Skin epidermis (tissue), 12 donors: ENCODE measurements around the gene ITFG2.
A peak's percentile ranks its signal among the peaks of the same experiment; 100 is the strongest.

Experiments used
- H3K27ac ChIP-seq, 21 experiments: fragments of 200-600 bp; sonication (generic) in 11 of 21; one replicate each; pipeline ENCODE4 v1.5.0; 2020; ENCODE audit warnings: mild to moderate bottlenecking in 3 of 21, inconsistent platforms in 2 of 21, moderate library complexity in 2 of 21
- H3K4me3 ChIP-seq, 7 experiments: fragments of 200-600 bp; sonication (generic) in 2 of 7; one replicate each; pipeline ENCODE4 v1.5.0; 2020; ENCODE audit warnings: inconsistent platforms in 2 of 7, mild to moderate bottlenecking in 2 of 7, moderate library complexity in 1 of 7

ITFG2 gene

GRCh38 chr12:2825132-2825531 is 12.7 kb downstream of the ITFG2 start:
- no peak overlapping the region for H3K4me3 ChIP-seq
- no peak overlapping the region for H3K27ac ChIP-seq

DNA sequence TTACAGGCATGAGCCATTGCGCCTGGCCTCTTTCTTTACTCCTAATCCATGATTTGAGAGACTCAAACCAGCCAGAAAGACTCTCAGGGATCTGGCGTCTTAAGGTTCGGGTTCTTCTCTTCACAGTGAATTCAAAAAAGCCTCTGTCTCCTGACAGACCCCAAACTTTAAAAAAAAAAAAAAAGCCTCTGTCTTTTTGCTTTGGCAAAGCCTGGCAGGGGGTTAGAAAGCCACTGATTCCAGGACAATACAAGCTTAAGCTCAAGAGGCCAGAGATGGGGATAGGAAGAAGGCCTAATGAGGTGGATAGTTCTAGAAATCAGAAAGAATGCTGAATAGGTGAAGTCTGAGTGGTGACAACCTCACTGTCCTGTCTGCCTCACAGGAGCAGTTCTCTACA is 13.6 kb downstream of the ITFG2 start:
- H3K4me3 ChIP-seq: no peak overlapping the region
- no peak overlapping the region for H3K27ac ChIP-seq

GRCh38 chr12:2826721-2827515 is 14.4 kb downstream of the ITFG2 start:
- Histone ChIP-seq H3K4me3 (no peak overlapping the region), H3K27ac (no peak overlapping the region)

DNA sequence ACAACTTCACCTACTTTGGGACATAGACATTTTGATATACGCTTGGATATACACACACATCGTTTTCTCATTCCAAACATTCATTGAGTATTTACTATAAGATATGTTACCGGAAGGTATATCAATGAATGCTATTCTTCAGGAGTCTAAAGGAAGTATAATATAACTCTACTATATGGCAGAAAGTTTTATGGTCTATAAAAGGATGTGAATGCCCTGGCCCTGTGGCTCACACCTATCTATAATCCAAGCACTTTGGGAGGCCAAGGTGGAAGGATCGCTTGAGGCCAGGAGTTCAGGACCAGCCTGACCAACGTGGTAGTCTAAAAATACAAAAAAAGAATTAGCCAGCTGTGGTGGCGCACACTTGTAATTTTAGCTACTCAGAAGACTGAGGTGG is 16.8 kb downstream of the ITFG2 start:
- Histone ChIP-seq H3K27ac (no peak overlapping the region), H3K4me3 (no peak overlapping the region)

GRCh38 chr12:2832550-2833127 is 20.2 kb downstream of the ITFG2 start:
- no peak overlapping the region for H3K4me3 ChIP-seq
- H3K27ac ChIP-seq: no peak overlapping the region

GRCh38 chr12:2833327-2833726 is 20.9 kb downstream of the ITFG2 start:
- no peak overlapping the region for H3K4me3 ChIP-seq
- H3K27ac ChIP-seq: no peak overlapping the region

DNA sequence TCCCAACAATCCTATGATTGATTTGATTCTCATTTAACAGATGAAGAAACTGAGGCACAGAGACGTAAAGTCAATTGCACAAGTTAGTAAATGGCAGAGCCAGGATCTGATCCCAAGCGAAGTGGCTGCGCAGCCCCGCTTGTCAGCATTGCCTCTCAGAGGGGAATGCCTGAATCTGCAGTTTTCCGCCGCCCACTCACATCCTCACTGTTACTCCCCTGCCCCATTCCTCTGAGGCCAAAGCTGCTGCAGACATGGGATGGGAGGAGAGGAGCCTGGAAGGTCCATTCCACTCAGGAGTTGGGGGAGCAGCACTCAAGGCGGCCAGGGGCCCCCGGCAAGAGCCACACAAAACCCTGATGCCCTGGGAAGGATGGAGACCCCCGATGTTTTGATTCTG is 21.3 kb downstream of the ITFG2 start:
- H3K4me3 ChIP-seq: no peak overlapping the region
- peak overlapping the region in 1 of 21 experiments; percentile 3 for H3K27ac ChIP-seq

GRCh38 chr12:2834581-2835491 is 22.4 kb downstream of the ITFG2 start, which contains the start of gene NRIP2:
TSS of gene NRIP2 (minus strand) at chr12:2835035. CDS start at chr12:2834983, 52 bp downstream.
- no peak within 1 kb of the TSS for H3K4me3 ChIP-seq
- H3K27ac ChIP-seq: peak within 1 kb of the TSS in 1 of 21 experiments; percentile 3

GRCh38 chr12:2835691-2836403 is 23.4 kb downstream of the ITFG2 start:
- Histone ChIP-seq H3K27ac (no peak overlapping the region), H3K4me3 (no peak overlapping the region)

DNA sequence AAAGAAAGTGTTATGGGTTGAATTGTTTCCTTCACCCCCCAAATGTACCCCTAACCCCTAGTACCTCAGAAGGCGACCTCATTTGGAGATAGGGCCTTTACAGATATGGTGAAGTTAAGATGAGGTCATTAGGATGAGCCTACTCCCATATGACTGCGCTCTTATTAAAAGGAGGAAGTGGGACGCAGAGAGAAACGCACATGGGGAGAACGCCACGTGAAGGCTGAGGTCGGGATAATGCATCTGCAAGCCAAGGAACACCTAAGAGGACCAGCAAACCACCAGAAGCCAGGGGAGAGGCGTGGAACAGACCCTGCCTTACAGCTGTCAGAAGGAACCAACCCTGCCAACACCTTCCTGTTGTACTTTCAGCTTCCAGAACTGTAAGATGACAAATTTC is 24.1 kb downstream of the ITFG2 start:
- Histone ChIP-seq H3K27ac (no peak overlapping the region), H3K4me3 (no peak overlapping the region)

DNA sequence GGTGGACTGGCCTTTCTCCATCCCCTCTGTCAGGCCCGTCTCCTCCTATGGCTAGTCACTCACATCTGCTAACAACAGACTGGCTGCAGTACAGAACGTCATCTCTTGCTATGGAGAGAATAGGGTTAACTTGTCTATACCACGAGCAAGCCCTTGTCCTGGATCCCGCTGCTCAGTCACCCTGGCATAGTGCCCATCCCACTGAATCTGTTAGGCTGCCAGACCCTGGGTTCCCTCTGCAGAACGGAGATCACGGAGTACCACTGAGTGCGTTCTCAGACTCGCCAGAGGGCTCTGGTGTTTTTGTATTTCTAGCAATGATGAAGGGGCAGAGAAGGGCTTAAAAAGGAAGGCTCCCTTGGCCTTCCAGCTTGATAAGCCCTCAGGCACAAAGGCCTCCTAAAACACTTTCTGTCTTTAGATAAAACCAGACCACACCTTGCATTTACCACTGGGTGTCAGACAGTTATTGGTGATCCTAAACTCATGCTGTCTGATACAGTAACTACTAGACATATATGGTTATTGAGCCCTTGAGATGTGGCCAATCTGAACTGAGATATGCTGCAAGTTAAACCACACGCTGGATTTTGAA is 28.7 kb downstream of the ITFG2 start:
- Histone ChIP-seq H3K4me3 (no peak overlapping the region), H3K27ac (no peak overlapping the region)

- Histone ChIP-seq H3K27ac (no peak overlapping the region), H3K4me3 (no peak overlapping the region)
These were observed 30.5 kb downstream of the ITFG2 start for GRCh38 chr12:2842948-2843347.

GRCh38 chr12:2844786-2845185 is 32.3 kb downstream of the ITFG2 start:
- Histone ChIP-seq H3K27ac (no peak overlapping the region), H3K4me3 (no peak overlapping the region)

DNA sequence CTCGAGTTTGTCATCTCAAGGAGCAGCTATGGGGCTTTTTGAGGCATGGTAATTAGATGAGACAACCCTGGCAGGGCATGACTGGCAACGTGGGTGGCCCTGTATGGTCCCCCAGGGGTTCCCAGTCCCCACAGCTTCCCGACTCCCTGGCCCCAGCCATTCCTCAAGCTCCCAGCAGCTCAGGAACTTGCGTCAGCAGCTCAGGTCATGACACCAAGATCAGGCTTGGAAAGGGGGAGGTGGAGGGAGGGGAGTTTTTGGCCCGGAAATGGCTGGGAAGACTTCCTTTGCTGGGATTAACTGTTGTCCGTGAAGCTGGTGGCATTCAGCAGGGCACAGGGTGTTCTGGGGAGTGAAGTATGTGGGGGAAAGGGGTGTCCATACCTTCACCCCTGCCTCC is 32.8 kb downstream of the ITFG2 start:
- Histone ChIP-seq H3K4me3 (no peak overlapping the region), H3K27ac (no peak overlapping the region)

DNA sequence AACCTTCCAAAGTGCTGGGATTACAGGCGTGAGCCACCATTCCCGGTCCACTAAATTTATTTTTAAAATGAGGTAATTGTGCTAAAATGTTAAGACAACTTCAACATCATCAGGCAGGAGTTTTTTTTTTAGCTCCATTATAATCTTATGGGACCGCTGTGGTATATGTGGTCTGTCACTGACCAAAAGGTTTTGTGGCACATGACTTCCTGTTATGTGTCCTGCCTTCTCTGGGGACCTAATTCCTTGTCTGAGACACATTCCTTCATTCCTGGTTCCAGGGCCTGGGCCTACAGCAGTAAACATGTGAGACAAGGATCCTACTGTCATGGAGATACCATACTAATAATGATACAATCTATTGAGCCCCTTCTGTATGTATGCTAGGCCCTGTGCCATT is 39.5 kb downstream of the ITFG2 start:
- Histone ChIP-seq H3K27ac (no peak overlapping the region), H3K4me3 (no peak overlapping the region)

DNA sequence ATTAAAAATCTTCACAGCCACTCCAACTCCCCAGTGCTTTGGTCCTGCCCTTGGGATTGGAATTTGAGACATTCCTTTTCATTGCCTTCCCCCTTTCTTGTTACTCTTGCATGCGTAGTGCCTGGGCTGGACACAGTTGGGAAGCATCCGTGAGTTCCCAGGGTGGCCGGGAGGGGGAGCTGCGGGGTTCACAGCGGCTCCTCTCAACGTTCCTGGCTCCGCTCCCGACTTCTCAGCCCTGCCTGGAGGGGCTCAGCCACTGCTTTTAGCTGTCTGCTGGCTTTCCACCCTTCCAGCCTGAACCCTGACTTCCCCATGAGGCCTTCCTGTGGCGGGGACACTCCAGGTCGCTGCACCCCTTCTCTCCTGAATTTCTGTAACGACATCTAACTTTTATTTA is 41.2 kb downstream of the ITFG2 start:
- no peak overlapping the region for H3K27ac ChIP-seq
- H3K4me3 ChIP-seq: no peak overlapping the region

- Histone ChIP-seq H3K27ac (peak overlapping the region in 1 of 21 experiments; percentile 10), H3K4me3 (no peak overlapping the region)
These were observed 42.4 kb downstream of the ITFG2 start for GRCh38 chr12:2854669-2855453.

DNA sequence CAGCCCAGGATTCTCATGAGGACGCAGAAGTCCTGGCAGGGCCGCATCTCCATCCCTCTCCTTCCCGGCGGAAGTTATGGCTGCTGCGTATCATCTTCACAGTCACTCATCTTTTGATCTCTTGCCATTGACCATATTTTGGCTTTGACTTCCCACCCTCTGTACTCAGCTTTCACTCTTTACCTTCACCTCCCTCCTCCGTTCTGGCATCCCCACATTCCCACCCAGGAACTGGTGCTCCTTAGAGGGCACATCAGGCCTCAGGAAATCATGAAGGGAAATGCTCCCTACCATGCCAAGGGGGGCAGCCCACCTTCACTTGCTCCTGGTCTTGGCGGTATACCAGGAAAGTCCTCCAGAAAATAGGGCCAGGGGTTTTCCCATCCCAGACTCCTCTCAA is 43.1 kb downstream of the ITFG2 start:
- H3K27ac ChIP-seq: no peak overlapping the region
- H3K4me3 ChIP-seq: no peak overlapping the region

GRCh38 chr12:2856051-2856450 is 43.6 kb downstream of the ITFG2 start:
- Histone ChIP-seq H3K4me3 (no peak overlapping the region), H3K27ac (no peak overlapping the region)
